Measurements from ENCODE around the gene UTF1.

GRCh38 chr10:133229265-133230043, 563 bp upstream of the UTF1 start:
- TF ChIP-seq CTCF (conservative IDR thresholded peaks at IDR 0.05; ENCODE audit: low read depth in 2 of 2) (no peak), CREB1 (CRISPR knock-in tag; IDR thresholded peaks at IDR 0.05; ENCODE audit: low read depth) (no peak), EZH2 (IDR thresholded peaks at IDR 0.05; ENCODE audit: low read depth, unreplicated experiment) (no peak), EZH2phosphoT487 (IDR thresholded peaks at IDR 0.05; ENCODE audit: unreplicated experiment) (no peak), POLR2AphosphoS5 (IDR thresholded peaks at IDR 0.05; ENCODE audit: low read depth) (no peak; the same call in 1 of the 2 replicates), JUNB (IDR thresholded peaks at IDR 0.05; ENCODE audit: unreplicated experiment) (no peak), ZNF331 (CRISPR knock-in tag; IDR thresholded peaks at IDR 0.05; ENCODE audit: low read depth) (no peak), ZNF114 (CRISPR knock-in tag; IDR thresholded peaks at IDR 0.05) (no peak), REST (IDR thresholded peaks at IDR 0.05; ENCODE audit: unreplicated experiment) (no peak), ETS1 (IDR thresholded peaks at IDR 0.05) (no peak), STAT1 (IDR thresholded peaks at IDR 0.05; ENCODE audit: unreplicated experiment) (no peak)

All from GM23338 (cell line).